Fibroblast of lung (primary cell): ENCODE measurements around the gene PEDS1.

Experiments used
- CTCF ChIP-seq, 2 donors: IDR thresholded peaks in 1 of 2; conservative IDR thresholded peaks in 1 of 2; 1 replicate in 1 of 2; 2 replicates in 1 of 2; pipeline ENCODE4 v1.5.1; 2011 to 2012; ENCODE audit warnings: low read length in 2 of 2, control low read depth in 1 of 2, inconsistent platforms in 1 of 2, low read depth in 1 of 2, mild to moderate bottlenecking in 1 of 2
- EZH2 ChIP-seq: IDR thresholded peaks from 2 replicates; pipeline ENCODE4 v1.5.1; 2012; ENCODE audit warnings: low read length, control low read depth, mild to moderate bottlenecking; ENCODE audit errors: missing control alignments

GRCh38 chr20:50151034-50151743, 2.3 kb downstream of the PEDS1 start:
- TF ChIP-seq CTCF (conservative IDR thresholded peaks at IDR 0.05 in 1 of 2, IDR thresholded peaks at IDR 0.05 in 1 of 2; ENCODE audit: low read depth in 1 of 2, low read length in 2 of 2) (no peak), EZH2 (no peak)
